Posterior vena cava (tissue), 2 donors: Measurements from ENCODE around the gene SDR9C7. TPM values are rescaled to one million over a fixed set of nuclear protein-coding genes. Genes with fewer than 3 reads are reported as not detected.
"Not testable (repeated sequence)": the region's sequence is repeated elsewhere in the genome, so short reads cannot be mapped to it uniquely, and the experiment has no call there.

ENCODE experiments used
- DNase-seq: peaks from one replicate; pipeline ENCODE4 v3.0.0-alpha.2; 2020; ENCODE audit warnings: low spot score
- intact Hi-C, 2 donors: fragments of 100-400 bp; cut with DNase I; formaldehyde crosslinking; loops; one replicate each; pipeline versions ENCODE4 v1.14.1 to v1.14.2; 2022 to 2023
- total RNA-seq, 2 donors: library from RNA; stranded (reverse); fragmentation: NEBNext Ultra II Directional; extraction: Animal tissue kit (Norgen Biotek cat#: 25700); gene quantifications; one replicate each; pipeline ENCODE4 v1.2.1, GENCODE V29; 2021
- donor health status: DM: yes; HTN: yes; CAD: no.
- donor health status: DM: yes; HTN: yes; CAD: no.

Gene SDR9C7
- total RNA-seq, 2 donors from 2014 or later = 0.14 TPM; not detected in 1

GRCh38 chr12:56884421-56884820, 49.8 kb downstream of the SDR9C7 start:
- intact Hi-C loops = no loop called here

GRCh38 chr12:56882407-56882806, 51.8 kb downstream of the SDR9C7 start:
- DNase-seq, intact Hi-C loops: not testable (repeated sequence)

More at GRCh38 chr12:56884421-56884820, 49.8 kb downstream of the SDR9C7 start:
- DNase-seq = no peak

DNA sequence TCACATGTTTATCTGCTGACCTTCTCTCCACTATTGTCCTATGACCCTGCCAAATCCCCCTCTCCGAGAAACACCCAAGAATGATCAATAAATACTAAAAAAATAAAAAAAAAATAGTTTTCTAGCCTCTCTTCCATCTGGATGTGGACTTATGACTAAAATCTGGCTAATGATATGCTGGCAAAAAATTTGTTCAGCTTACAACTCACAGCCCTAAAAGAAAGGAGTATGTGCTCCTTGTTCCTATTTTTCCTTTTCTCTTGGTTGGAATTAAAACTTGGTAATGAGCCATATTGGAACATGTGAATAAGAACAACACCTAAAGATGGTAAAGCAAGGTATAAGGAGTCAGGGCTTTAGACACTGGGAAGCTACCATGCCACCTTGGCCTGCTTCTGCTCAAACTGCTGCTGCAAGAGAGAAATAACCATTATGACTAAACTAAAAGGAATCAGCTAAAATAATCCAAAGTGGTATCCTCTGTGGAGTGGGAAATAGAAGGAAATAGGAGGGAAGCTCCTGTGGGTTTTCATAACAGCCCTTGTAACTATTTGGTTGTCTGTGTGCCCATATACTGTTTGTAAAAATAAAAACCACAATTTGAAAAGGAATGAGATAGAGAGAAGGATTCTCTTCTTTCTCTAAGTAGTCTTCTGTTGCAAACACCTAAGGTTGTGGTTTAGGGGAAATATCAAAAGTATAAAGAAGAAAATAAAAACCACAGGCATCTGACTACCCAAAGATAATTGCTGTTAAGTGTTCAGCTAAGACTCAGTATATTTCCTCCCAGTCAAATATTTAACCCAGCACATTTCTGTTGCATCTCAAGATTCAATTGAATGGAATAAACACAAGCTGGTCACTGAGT, 53.8 kb downstream of the SDR9C7 start:
- intact Hi-C loops = no loop called here
- no peak for DNase-seq

DNA sequence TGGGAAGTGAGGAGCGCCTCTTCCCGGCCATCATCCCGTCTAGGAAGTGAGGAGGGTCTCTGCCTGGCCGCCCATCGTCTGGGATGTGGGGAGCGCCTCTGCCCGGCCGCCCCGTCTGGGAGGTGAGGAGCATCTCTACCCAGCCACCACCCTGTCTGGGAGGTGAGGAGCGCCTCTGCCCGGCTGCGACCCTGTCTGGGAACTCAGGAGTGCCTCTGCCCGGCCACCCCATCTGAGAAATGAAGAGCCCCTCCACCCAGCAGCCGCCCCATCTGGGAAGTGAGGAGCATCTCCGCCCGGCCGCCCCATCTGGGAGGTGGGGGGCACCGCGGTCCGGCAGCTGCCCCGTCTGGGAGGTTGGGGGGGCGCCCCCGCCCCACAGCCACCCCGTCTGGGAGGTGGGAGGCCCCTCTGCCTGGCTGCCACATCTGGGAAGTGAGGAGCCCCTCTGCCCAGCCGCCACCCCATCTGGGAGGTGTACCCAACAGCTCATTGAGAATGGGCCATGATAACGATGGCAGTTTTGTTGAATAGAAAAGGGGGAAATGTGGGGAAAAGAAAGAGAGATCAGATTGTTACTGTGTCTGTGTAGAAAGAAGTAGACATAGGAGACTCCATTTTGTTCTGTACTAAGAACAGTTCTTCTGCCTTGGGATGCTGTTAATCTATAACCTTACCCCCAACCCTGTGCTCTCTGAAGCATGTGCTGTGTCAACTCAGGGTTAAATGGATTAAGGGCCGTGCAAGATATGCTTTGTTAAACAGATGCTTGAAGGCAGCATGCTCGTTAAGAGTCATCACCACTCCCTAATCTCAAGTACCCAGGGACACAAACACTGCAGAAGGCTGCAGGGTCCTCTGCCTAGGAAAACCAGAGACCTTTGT, 54.7 kb downstream of the SDR9C7 start:
- intact Hi-C loops, DNase-seq: not testable (repeated sequence)

- no peak for DNase-seq
- intact Hi-C loops = no loop called here
Observed at GRCh38 chr12:56878010-56878339, 56.2 kb downstream of the SDR9C7 start.

GRCh38 chr12:56877195-56878009, 56.8 kb downstream of the SDR9C7 start:
- intact Hi-C loops = no loop called here
- no peak for DNase-seq

- intact Hi-C loops = no loop called here
- DNase-seq = no peak
Observed at GRCh38 chr12:56874821-56875220, 59.4 kb downstream of the SDR9C7 start.

DNA sequence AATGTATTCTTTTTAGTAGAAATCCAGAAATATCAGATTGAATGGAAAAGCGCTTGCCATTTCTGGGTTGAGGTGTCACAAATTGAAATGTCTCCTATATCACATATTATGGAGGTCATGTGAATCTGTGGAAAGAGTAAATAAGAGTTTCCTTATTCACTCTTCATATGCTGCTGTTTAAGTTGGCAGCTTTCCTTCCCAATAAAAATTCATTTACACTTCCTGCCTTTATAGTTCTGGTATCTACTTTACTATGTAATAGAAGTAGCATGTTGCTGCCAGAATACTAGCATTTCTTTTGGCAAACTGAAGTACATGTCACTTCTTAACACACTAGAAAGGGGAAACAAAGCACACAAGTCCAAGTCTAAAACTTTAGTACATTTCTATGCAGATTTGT, 60.8 kb downstream of the SDR9C7 start:
- no peak for DNase-seq
- intact Hi-C loops = no loop called here

Other genes with a start within 250 kb of the SDR9C7 start
- 100 to 1,000 TPM; 132 to 145 TPM for gene PTGES3, start 246.1 kb downstream of the SDR9C7 start, total RNA-seq
- 100 to 1,000 TPM; 530 to 542 TPM for gene NACA, start 209.1 kb downstream of the SDR9C7 start, total RNA-seq
- gene PRIM1, start 182.1 kb downstream of the SDR9C7 start, total RNA-seq = 1 to 10 TPM; 3.7 to 4.7 TPM
- 10 to 100 TPM; 34.2 to 34.8 TPM for gene HSD17B6, start 171.1 kb downstream of the SDR9C7 start, total RNA-seq
- gene RDH16, start 23.2 kb upstream of the SDR9C7 start, total RNA-seq = under 1 TPM; 0.19 to 0.51 TPM
- 1 to 10 TPM; 4.8 to 5.6 TPM for gene ZBTB39, start 72.1 kb upstream of the SDR9C7 start, total RNA-seq
- under 1 TPM in 1 of 2 donors, not detected in 1; 0.33 TPM for gene TAC3, start 82.1 kb upstream of the SDR9C7 start, total RNA-seq
- 1 to 10 TPM in 1 of 2 donors, under 1 TPM in 1; 0.28 to 1.0 TPM for gene MYO1A, start 115.7 kb upstream of the SDR9C7 start, total RNA-seq
- 10 to 100 TPM in 1 of 2 donors, 1 to 10 TPM in 1; 8.8 to 12.4 TPM for gene NEMP1, start 144.4 kb upstream of the SDR9C7 start, total RNA-seq
- 10 to 100 TPM; 27.0 to 36.3 TPM for gene NAB2, start 154.7 kb upstream of the SDR9C7 start, total RNA-seq
- 100 to 1,000 TPM; 162 to 201 TPM for gene STAT6, start 177.0 kb upstream of the SDR9C7 start, total RNA-seq
- gene LRP1, start 194.1 kb upstream of the SDR9C7 start, total RNA-seq = 100 to 1,000 TPM; 465 to 757 TPM
- gene LRP1-AS, start 213.2 kb upstream of the SDR9C7 start, total RNA-seq = not detected